HG02852 (cell line): ENCODE results near the gene LGALS14.
A peak's percentile ranks its signal among the peaks of the same experiment; 100 is the strongest.
"Not testable (repeated sequence)": the region's sequence is repeated elsewhere in the genome, so short reads cannot be mapped to it uniquely, and the experiment has no call there.

Experiments
- ATAC-seq: cut with Tn5 transposase; IDR thresholded peaks from one replicate; pipeline ENCODE4 v1.9.1; 2021; ENCODE audit warnings: mild to moderate bottlenecking, moderate library complexity; ENCODE audit not compliant: unreplicated experiment

LGALS14 gene

GRCh38 chr19:39704181-39705044, at the start of gene LGALS14:
TSS of gene LGALS14 (plus strand) at chr19:39704481. CDS start at chr19:39704529, 48 bp downstream.
- ATAC-seq = no peak

- no peak for ATAC-seq
These were observed 48.7 kb upstream of the LGALS14 start, which contains the start of gene LGALS16 for GRCh38 chr19:39655613-39656012. TSS of gene LGALS16 (plus strand) at chr19:39655913. CDS start at chr19:39655962, 49 bp downstream.

GRCh38 chr19:39659791-39660190, 44.5 kb upstream of the LGALS14 start:
- ATAC-seq = no peak

GRCh38 chr19:39660661-39661060, 43.6 kb upstream of the LGALS14 start:
- no peak for ATAC-seq

GRCh38 chr19:39661565-39661964, 42.7 kb upstream of the LGALS14 start:
- no peak for ATAC-seq

- not testable (repeated sequence) for ATAC-seq
These were observed 34.4 kb upstream of the LGALS14 start for GRCh38 chr19:39669860-39670259.

- ATAC-seq = no peak
These were observed 33.3 kb upstream of the LGALS14 start for GRCh38 chr19:39670998-39671397.

GRCh38 chr19:39671739-39672363, 32.4 kb upstream of the LGALS14 start:
- ATAC-seq = no peak

GRCh38 chr19:39672473-39672872, 31.8 kb upstream of the LGALS14 start:
- ATAC-seq = no peak

GRCh38 chr19:39673862-39674261, 30.4 kb upstream of the LGALS14 start:
- ATAC-seq = not testable (repeated sequence)

GRCh38 chr19:39676004-39676403, 28.3 kb upstream of the LGALS14 start:
- ATAC-seq = no peak

- no peak for ATAC-seq
These were observed 26.1 kb upstream of the LGALS14 start for GRCh38 chr19:39677961-39678889.

GRCh38 chr19:39679056-39679790, 25.1 kb upstream of the LGALS14 start:
- ATAC-seq = peak; percentile 65

GRCh38 chr19:39679791-39680168, 24.5 kb upstream of the LGALS14 start:
- no peak for ATAC-seq

GRCh38 chr19:39680593-39680992, 23.7 kb upstream of the LGALS14 start:
- no peak for ATAC-seq

GRCh38 chr19:39681416-39681815, 22.9 kb upstream of the LGALS14 start:
- ATAC-seq = no peak

GRCh38 chr19:39684267-39684666, 20.0 kb upstream of the LGALS14 start:
- no peak for ATAC-seq

GRCh38 chr19:39686739-39687138, 17.5 kb upstream of the LGALS14 start:
- ATAC-seq = no peak

- not testable (repeated sequence) for ATAC-seq
These were observed 15.6 kb upstream of the LGALS14 start for GRCh38 chr19:39688637-39689036.

- ATAC-seq = no peak
These were observed 12.1 kb upstream of the LGALS14 start for GRCh38 chr19:39692166-39692565.
